IMR-90 (cell line): Measurements from ENCODE around the gene REPIN1. TPM values are rescaled to one million over a fixed set of nuclear protein-coding genes. Genes with fewer than 3 reads are reported as not detected.

Experiments
- CEBPB ChIP-seq: IDR thresholded peaks from 2 replicates; pipeline ENCODE4 v1.6.1; 2012; ENCODE audit warnings: low read depth, low read length, improper control_type of control experiment
- FOS ChIP-seq: fragments of 150-350 bp; IDR thresholded peaks from 2 replicates; pipeline ENCODE4 v1.6.1; 2016; ENCODE audit warnings: low read depth, low read length
- MXI1 ChIP-seq: IDR thresholded peaks from 2 replicates; pipeline ENCODE4 v1.6.1; 2012; ENCODE audit warnings: low read depth, mild to moderate bottlenecking, low read length, moderate library complexity, borderline replicate concordance
- NFE2L2 ChIP-seq: fragments of 150-350 bp; IDR thresholded peaks from 2 replicates; pipeline ENCODE4 v1.6.1; 2016; ENCODE audit warnings: low read depth, mild to moderate bottlenecking, low read length
- RAD21 ChIP-seq: IDR thresholded peaks from 2 replicates; pipeline ENCODE4 v1.6.1; 2012; ENCODE audit warnings: low read length, improper control_type of control experiment
- RCOR1 ChIP-seq: IDR thresholded peaks from 2 replicates; pipeline ENCODE4 v1.6.1; 2012; ENCODE audit warnings: mild to moderate bottlenecking, low read length, improper control_type of control experiment; ENCODE audit not compliant: insufficient replicate concordance
- RFX5 ChIP-seq: IDR thresholded peaks from 2 replicates; pipeline ENCODE4 v1.8.0; 2012; ENCODE audit warnings: low read depth, mild to moderate bottlenecking, low read length, moderate library complexity
- polyA plus RNA-seq, 3 experiments: library from polyadenylated mRNA; depleted of rRNA; stranded (reverse); fragments of >200 nt; gene quantifications; 2 replicates each; pipeline ENCODE4 v1.2.3, GENCODE V29; 2012; ENCODE audit warnings: low replicate concordance in 1 of 3
- total RNA-seq: library from RNA; depleted of rRNA; stranded (reverse); fragments of >200 nt; gene quantifications from 2 replicates; pipeline ENCODE4 v1.2.3, GENCODE V29; 2012

The REPIN1 gene
- total and polyA plus RNA-seq, 2 of the 4 experiments (the other 2 are of a cell fraction), result 19.4 to 50.6 TPM

- no peak for TF ChIP-seq RCOR1
- TF ChIP-seq RAD21, result no peak
- TF ChIP-seq FOS, result no peak
- TF ChIP-seq RFX5, result no peak
- TF ChIP-seq MXI1, result no peak
- TF ChIP-seq NFE2L2, result no peak
- no peak for TF ChIP-seq CEBPB
Observed at GRCh38 chr7:150379441-150380379, 11.1 kb downstream of the REPIN1 start (continued).
